GM18870 (cell line): ENCODE data around the gene SGSM1.

Experiments used
- ATAC-seq: cut with Tn5 transposase; IDR thresholded peaks from one replicate; pipeline ENCODE4 v1.9.1; 2021; ENCODE audit warnings: moderate library complexity; ENCODE audit not compliant: unreplicated experiment

SGSM1 gene, protein sequence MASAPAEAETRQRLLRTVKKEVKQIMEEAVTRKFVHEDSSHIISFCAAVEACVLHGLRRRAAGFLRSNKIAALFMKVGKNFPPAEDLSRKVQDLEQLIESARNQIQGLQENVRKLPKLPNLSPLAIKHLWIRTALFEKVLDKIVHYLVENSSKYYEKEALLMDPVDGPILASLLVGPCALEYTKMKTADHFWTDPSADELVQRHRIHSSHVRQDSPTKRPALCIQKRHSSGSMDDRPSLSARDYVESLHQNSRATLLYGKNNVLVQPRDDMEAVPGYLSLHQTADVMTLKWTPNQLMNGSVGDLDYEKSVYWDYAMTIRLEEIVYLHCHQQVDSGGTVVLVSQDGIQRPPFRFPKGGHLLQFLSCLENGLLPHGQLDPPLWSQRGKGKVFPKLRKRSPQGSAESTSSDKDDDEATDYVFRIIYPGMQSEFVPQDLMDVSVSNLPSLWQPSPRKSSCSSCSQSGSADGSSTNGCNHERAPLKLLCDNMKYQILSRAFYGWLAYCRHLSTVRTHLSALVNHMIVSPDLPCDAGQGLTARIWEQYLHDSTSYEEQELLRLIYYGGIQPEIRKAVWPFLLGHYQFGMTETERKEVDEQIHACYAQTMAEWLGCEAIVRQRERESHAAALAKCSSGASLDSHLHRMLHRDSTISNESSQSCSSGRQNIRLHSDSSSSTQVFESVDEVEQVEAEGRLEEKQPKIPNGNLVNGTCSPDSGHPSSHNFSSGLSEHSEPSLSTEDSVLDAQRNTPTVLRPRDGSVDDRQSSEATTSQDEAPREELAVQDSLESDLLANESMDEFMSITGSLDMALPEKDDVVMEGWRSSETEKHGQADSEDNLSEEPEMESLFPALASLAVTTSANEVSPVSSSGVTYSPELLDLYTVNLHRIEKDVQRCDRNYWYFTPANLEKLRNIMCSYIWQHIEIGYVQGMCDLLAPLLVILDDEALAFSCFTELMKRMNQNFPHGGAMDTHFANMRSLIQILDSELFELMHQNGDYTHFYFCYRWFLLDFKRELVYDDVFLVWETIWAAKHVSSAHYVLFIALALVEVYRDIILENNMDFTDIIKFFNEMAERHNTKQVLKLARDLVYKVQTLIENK

DNA sequence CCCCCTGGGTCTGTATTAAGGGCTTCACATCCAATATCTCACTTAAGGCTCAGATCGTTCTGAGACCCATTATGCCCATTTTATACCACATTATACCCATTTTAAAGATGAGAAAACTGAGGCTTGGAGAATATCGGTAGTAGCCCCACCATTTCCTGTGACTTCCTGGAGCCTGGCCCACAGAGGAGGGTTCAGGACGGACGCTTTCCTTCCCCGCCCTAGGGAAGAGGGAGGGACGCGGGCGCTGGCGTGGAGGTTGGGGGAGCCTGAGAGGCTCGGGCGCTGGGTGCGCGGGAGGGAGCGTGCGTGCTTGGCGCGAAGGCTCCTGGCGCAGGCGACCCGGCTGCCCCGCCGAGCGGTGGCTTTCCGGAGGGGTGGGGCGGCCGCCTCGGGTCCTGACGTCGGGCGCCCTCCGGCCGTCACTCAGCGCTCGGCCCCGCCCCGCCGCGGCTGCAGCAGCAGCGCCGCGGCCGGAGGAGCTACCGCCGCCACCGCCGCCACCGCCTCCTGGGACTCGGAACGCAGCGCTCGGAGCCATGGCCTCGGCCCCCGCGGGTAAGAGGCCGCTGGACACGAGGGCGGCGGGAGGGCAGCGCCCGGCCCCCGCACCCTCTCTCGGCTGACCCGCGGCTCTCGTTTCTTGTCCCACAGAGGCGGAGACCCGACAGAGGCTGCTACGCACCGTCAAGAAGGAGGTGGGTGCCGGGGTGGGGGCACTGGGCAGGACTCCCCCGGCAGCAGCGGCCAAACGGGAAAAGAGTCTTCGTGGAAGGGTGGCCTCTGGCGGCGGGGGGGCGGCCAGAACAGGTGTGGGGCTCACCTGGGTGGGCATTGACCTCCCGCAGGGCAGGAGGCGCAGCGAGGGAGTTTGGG lies at the start of gene SGSM1:
TSS of gene SGSM1 (plus strand) at position 422 of the 873 bp plus-strand sequence. CDS start at position 537, 115 bp downstream.
- ATAC-seq = no peak

DNA sequence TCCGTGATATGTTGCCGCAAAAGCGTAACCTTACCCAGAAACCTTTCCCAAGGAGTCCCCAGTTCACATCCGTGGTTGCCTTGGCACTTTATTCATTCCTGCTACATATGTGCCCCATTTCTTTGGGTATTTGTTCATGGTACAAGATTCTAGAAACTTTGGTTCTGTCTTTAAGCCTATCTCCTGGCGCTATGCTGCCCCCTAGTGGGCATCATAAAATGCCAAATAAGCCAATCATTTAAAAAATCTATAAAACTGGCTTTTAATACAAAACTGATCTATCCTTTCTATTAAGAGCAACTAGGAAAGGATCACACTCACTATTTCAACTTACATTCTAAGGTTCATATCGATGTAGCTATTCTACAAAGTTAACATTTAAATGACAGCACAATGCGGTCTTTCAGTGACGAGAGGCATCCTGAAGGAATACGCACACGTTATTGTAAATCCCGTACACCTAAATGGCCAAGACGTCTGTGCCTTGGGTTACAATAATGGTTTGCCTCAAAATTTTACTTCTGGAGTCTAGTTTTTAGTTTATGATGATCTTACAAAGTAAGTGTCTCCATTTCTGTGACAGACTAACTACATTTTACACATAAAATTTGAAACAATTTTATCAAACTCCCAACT lies 47.7 kb upstream of the SGSM1 start:
- ATAC-seq = no peak

- no peak for ATAC-seq
Measured at GRCh38 chr22:24759765-24760164, 46.2 kb upstream of the SGSM1 start.

DNA sequence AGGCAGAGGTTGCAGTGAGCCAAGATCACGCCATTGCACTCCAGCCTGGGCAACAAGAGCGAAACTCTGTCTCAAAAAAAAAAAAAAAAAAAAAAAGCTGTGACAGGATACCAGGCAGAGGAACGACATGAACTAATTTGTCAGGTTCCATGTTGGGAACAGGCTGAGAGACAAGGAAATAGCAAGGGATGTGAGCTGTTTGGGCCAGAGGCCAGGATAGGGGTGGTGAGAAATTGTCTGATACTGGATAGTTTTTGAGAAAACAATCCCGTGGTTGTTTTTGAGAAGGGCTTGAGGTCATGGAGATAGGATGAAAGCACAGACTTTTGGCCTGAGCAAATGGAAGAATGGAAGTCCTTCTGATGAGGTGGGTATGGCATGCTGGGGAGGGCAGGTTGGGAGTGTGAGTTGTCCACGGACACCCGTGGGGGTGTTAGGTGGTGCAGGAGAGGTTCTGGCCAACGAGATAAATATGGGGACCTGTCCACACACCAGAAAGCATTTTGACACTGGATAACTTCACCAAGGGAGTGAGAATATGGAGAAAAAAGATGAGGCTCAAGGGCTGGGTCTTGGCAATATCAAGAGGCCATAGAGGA lies 45.2 kb upstream of the SGSM1 start:
- ATAC-seq = no peak

DNA sequence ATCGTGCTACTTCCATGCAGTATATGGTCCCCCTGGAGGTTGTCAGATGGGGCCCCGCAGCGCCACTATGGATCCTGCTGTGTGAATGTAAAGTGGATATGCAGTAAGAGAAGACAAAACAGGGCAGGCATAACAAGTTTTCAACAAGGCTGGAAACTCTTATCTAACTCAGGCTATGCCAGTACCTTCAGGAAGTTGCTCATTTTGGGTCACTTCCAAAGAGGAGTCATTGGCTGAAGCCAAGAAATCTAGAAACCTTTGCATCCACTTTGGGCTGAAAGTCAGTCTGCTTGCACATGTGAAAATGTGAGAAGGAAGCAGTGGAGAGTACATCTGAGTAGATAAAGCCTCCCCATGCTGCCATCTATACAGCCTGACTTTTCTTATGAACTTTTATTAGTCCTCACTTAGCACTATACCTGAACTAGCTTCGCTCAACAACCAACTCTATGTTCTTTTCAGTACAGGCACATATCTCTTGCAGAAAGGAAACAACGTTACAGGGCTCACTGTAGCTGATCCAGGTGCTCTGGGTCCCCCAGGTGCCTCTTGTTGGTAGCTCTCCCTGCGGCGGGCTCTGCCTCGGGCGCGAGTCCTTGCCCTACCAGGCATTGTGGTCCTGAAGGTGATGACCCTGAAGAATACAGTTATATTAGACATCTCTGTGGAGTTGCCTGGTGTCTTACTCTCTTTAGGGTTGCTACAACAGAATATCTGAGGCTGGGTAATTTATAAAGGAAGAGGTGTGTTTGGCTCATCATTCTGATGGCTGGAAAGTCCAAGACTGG lies 43.9 kb upstream of the SGSM1 start:
- no peak for ATAC-seq

GRCh38 chr22:24763872-24764485 lies 42.0 kb upstream of the SGSM1 start:
- no peak for ATAC-seq

- no peak for ATAC-seq
Measured at GRCh38 chr22:24765166-24765565, 40.8 kb upstream of the SGSM1 start.

DNA sequence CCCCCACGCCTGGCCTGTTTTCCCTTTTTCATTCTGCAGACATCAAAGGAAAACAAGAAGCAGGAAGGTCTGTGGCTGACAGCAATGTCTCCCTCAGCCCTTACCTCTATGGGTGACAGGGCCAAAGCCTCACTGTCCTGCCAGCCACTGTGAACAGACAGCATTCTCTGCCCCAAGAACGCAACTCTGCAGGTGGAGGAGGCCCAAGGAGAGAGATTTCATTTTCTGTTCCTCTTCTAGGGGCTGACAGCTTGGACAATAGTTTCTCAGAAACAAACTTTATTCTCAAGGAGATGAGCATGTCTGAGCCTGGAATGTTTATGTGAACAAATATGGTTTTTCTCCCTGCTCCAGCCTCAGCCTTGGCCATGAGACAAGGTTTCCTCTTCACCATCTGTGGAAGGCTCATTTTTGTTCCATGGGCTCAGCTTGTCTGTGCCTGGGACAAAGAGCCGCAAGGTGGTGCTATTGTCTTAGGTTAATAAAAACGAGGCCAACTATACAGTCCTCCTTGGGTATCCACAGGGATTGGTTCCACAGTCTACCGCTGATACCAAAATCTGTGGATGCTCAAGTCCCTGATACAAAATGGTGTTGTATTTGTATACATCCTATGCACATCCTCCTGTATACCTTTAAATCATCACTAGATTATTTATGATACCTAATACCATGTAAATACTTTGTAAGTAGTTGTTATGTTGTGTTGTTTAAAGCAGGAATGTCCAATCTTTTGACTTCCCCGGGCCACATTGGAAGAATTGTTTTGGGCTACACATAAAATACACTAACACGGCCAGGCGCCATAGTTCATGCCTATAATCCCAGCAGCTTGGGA lies 37.3 kb upstream of the SGSM1 start:
- no peak for ATAC-seq

DNA sequence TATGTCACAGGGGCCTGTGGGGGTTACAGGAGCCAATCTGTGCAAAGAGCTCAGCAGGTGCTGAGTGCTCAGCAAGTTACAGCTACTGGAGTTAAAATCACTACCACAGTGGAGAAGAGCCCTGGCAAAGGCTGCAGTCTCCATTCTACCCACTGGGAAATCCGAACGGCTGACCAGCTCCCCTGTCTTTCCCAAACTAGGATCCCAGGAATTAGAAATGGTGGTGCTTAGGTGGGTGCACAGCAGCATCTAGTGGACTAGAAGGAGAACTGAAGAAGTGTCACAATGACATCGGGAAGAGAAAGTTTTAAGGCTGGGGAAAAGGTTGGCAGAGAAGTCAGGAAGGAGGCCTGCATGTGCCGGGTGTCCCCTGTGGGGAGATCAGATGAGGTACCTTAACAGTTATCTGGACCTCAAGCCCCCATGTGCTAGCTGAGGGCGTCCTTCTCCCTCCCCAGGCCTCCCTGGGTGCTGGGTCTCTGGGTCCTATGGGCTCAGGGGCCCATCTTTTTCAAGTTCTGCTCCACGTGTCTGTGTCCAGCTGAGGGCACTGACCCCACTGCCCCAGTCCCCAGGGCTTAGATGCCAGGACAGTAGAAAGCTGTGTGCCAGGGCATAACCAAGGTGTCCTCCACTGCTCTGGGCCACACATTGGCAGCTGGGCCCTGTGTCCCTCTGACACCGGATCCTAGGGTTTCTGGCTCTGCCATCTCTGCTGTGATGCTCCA lies 33.4 kb upstream of the SGSM1 start:
- ATAC-seq = no peak

- no peak for ATAC-seq
Measured at GRCh38 chr22:24775769-24776492, 30.1 kb upstream of the SGSM1 start.

DNA sequence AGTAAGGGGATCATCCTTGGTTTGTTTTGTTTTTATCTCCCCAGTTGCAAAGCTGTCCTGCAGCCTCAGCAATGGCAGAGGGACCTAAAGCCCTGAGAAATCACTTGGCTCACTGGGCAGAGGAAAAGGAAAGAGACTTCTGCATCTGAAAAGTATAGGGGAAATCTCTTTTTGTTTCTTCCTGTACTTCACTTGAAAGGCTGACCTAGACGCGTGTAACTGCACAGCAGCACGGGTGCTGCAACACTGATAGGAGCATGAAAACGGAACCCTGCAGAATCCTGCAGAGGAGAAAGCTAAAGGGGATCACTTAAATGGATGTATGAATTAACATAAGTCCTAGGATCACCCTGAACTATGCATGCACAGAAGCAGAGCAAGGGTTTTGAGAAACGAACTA lies 29.5 kb upstream of the SGSM1 start:
- no peak for ATAC-seq

DNA sequence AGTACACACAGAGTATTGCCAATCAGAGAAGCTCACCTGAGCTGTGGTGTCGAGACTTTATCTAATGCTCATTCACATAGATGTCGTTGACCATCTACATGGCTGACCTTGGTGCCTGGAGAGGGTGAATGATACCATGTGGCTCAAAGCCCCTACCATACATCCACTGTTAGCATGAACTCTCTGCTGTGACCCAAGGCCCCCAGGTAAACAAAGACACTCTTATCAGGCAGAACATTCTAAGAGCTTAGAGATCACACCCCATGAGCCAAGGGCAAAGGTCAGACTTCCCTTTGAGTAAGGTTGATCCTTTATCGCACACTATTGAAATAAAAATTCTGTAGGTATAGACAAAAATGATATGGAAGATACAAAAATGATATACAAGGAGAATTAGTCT lies 16.5 kb upstream of the SGSM1 start:
- ATAC-seq = no peak

DNA sequence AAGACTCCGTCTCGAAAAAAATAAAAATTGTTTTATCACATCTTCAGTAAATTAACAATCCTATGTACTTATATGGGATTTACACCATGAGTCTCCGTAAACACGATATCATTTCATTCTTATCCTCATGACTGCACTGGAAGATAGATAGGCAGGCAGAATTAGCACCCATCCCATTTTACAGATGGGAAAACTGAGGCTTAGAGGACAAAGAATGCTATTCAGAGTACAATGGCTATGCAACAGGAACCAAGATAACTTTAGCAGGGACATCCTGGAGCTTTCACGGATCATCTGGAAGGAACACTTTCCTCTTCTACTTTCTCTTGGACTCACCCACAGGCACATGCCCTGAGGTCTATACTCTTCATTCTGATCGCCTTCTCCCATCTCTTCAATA lies 14.6 kb upstream of the SGSM1 start:
- ATAC-seq = no peak

GRCh38 chr22:24796056-24796455 lies 10.0 kb upstream of the SGSM1 start:
- no peak for ATAC-seq

DNA sequence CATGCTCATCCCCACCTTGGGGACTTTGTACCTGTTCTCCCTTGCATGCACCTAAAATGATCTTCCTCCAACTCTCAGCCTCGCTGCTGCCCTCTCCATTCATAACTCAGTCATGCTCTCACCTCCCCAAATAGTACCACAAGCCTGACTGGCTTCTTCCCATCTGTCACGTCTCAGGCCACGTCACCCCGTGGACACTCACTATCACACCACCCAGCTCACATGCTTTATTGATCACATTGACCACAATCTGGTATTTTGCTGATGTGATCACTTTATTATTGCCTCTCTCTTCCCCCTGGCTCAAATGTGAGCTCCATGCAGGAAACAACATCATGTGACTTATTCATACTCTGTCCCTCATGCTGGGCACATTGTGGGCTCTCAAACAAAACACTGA lies 9.2 kb upstream of the SGSM1 start:
- ATAC-seq = no peak

DNA sequence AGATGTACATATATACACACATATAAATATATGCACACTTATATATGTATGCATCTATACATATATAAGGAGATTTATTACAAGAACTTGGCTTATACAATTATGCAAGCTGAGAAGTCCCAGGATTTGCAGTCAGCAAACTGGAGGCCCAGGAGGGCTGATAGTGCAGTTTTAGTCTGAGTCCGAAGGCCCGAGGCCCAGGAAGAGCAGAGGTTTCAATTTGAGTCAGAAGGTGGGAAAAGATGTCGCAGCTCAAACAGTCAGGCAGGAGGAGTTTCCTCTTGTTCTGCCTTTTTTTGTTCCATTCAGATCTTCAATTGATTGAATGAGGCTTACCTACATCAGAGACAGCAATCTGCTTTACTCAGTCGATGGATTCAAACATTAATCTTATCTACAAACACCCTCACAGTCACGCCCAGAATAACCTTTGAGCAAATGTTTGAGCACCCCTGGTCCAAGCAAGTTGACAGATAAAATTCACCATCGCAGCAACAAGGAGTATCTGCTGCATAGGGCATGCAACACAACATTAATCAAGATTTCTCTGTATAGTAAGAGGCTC lies 4.0 kb upstream of the SGSM1 start:
- no peak for ATAC-seq
